ENCODE results near the gene METTL23. TPM values are rescaled to one million over a fixed set of nuclear protein-coding genes. Genes with fewer than 3 reads are reported as not detected.

METTL23 gene
- total RNA-seq, 4 donors from 2014 or later, result 20.7 to 31.4 (median 27.0) TPM

- Histone ChIP-seq H3K4me1 (peaks cover 0 to 24% (median 0%) of the 10 kb centered on the region in 4 donors), H3K4me3 (no peak overlapping the region), H3K27me3 (no peaks in the 10 kb centered on the region), H3K27ac (peak overlapping the region in 3 of 4 donors; percentile 7 to 87 (median 62)), H3K36me3 (no peaks in the 10 kb centered on the region), H3K9me3 (no peaks in the 10 kb centered on the region)
- no peak for DNase-seq
- no peak for TF ChIP-seq POLR2A (IDR thresholded peaks at IDR 0.05)
- TF ChIP-seq CTCF (IDR thresholded peaks at IDR 0.05), result no peak
Measured at GRCh38 chr17:76686538-76687297, 39.9 kb upstream of the METTL23 start.

- no peaks in the 10 kb centered on the region for H3K36me3 ChIP-seq
- TF ChIP-seq CTCF (IDR thresholded peaks at IDR 0.05) (no peak), POLR2A (IDR thresholded peaks at IDR 0.05) (no peak)
- H3K4me1 ChIP-seq, result peaks cover 0 to 17% (median 0%) of the 10 kb centered on the region in 4 donors
- DNase-seq, result no peak
- no peaks in the 10 kb centered on the region for H3K27me3 ChIP-seq
- peak overlapping the region; percentile 62 to 87 (median 70) for H3K27ac ChIP-seq
- no peak overlapping the region for H3K4me3 ChIP-seq
- no peaks in the 10 kb centered on the region for H3K9me3 ChIP-seq
Measured at GRCh38 chr17:76687298-76688164, 39.1 kb upstream of the METTL23 start.

- peak overlapping the region; percentile 62 to 87 (median 70) for H3K27ac ChIP-seq
- no peaks in the 10 kb centered on the region for H3K27me3 ChIP-seq
- no peak for DNase-seq
- TF ChIP-seq CTCF (IDR thresholded peaks at IDR 0.05) (no peak), POLR2A (IDR thresholded peaks at IDR 0.05) (no peak)
- H3K9me3 ChIP-seq, result no peaks in the 10 kb centered on the region
- no peak overlapping the region for H3K4me3 ChIP-seq
- H3K36me3 ChIP-seq, result no peaks in the 10 kb centered on the region
- peaks cover 0 to 12% (median 0%) of the 10 kb centered on the region in 4 donors for H3K4me1 ChIP-seq
Measured at GRCh38 chr17:76688165-76688622, 38.4 kb upstream of the METTL23 start.

GRCh38 chr17:76689859-76690258, 36.8 kb upstream of the METTL23 start:
- H3K4me3 ChIP-seq, result no peak overlapping the region
- H3K9me3 ChIP-seq, result no peaks in the 10 kb centered on the region
- H3K27me3 ChIP-seq, result no peaks in the 10 kb centered on the region
- H3K27ac ChIP-seq, result no peak overlapping the region
- no peaks in the 10 kb centered on the region for H3K36me3 ChIP-seq
- TF ChIP-seq POLR2A (IDR thresholded peaks at IDR 0.05) (no peak), CTCF (IDR thresholded peaks at IDR 0.05) (no peak)
- no peak for DNase-seq
- peaks cover 0 to 12% (median 0%) of the 10 kb centered on the region in 4 donors for H3K4me1 ChIP-seq

GRCh38 chr17:76690596-76691280, 35.9 kb upstream of the METTL23 start:
- TF ChIP-seq CTCF (IDR thresholded peaks at IDR 0.05), result no peak
- TF ChIP-seq POLR2A (IDR thresholded peaks at IDR 0.05), result no peak
- Histone ChIP-seq H3K4me3 (no peak overlapping the region), H3K36me3 (no peaks in the 10 kb centered on the region), H3K4me1 (peaks cover 0 to 12% (median 0%) of the 10 kb centered on the region in 4 donors), H3K9me3 (no peaks in the 10 kb centered on the region), H3K27me3 (no peaks in the 10 kb centered on the region), H3K27ac (no peak overlapping the region)
- no peak for DNase-seq

All from Peyer's patch (tissue), 4 donors.